ENCODE measurements around the gene LAMB1.

DNA sequence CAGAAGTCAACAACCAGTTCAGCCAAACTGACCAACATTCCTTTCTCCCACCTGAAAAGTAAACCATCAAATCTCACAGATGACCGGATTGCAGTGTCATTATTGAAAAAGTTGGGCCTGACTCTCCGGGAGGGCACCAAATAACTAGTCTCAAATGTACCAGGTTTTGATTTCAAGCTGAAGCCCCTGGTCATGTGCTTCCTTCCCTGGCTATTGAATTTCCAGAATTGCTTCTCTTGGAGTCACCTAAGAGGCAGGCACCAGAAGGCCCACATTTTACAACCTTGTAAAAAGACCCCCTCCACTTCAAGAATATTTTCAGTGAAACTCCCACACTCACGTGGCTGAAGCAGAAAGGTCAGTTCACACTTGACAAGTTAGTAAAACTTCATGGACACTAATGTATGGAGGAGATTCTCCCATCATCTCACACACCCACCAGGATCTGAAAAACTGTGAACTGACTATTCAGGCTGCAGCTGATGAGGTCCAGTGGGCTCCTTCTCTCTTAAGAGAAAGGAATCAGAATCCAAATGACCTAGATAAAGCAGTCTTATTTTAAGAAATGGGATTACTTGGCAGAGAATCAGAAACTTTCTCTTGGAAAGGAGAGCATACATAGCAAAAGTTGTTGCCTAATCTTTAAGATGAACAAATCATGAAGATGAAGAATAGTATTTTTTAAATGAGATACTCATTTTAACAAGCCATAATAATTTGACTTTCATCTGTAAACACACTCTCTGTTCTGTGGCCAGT lies 58.4 kb downstream of the LAMB1 start:
- TF ChIP-seq CTCF (IDR thresholded peaks at IDR 0.05): no peak
- TF ChIP-seq POLR2A (IDR thresholded peaks at IDR 0.05): no peak

Measured in body of pancreas (tissue), 4 donors.